Smooth muscle cell (in vitro differentiated cells): ENCODE results near the gene MAD2L2. TPM values are rescaled to one million over a fixed set of nuclear protein-coding genes. Genes with fewer than 3 reads are reported as not detected.
A peak's percentile ranks its signal among the peaks of the same experiment; 100 is the strongest.
"Not testable (repeated sequence)": the region's sequence is repeated elsewhere in the genome, so short reads cannot be mapped to it uniquely, and the experiment has no call there.

Experiments used
- DNase-seq: peaks from one replicate; lab custom pipeline; 2025; ENCODE audit not compliant: unreplicated experiment; lab: John Stamatoyannopoulos, UW
- H2AFZ ChIP-seq: fragments of 200-600 bp; sonication (generic); 2 replicates; pipeline ENCODE4 v1.6.0; 2016; ENCODE audit warnings: antibody characterized with exemption, low read depth, mild to moderate bottlenecking
- H3F3A ChIP-seq: fragments of 200-600 bp; sonication (generic); 2 replicates; pipeline ENCODE4 v1.6.0; 2017; ENCODE audit warnings: antibody characterized with exemption, low read depth
- H3K27ac ChIP-seq: fragments of 200-600 bp; sonication (generic); 2 replicates; pipeline ENCODE4 v1.5.1; 2016; ENCODE audit warnings: low read depth, mild to moderate bottlenecking
- H3K27me3 ChIP-seq: fragments of 200-600 bp; sonication (generic); 2 replicates; pipeline ENCODE4 v1.6.1; 2016; ENCODE audit warnings: low read depth, mild to moderate bottlenecking
- H3K36me3 ChIP-seq: fragments of 200-600 bp; sonication (generic); 2 replicates; pipeline ENCODE4 v1.5.1; 2016; ENCODE audit warnings: low read depth
- H3K4me1 ChIP-seq: fragments of 200-600 bp; sonication (generic); 2 replicates; pipeline ENCODE4 v1.5.1; 2016; ENCODE audit warnings: low read depth
- H3K4me2 ChIP-seq: fragments of 200-600 bp; sonication (generic); 2 replicates; pipeline ENCODE4 v1.6.0; 2016; ENCODE audit warnings: mild to moderate bottlenecking
- H3K4me3 ChIP-seq: fragments of 200-600 bp; sonication (generic); 2 replicates; pipeline ENCODE4 v1.5.1; 2016; ENCODE audit warnings: mild to moderate bottlenecking
- H3K79me2 ChIP-seq: fragments of 200-600 bp; sonication (generic); 2 replicates; pipeline ENCODE4 v1.6.0; 2016; ENCODE audit warnings: low read depth, mild to moderate bottlenecking
- H3K9ac ChIP-seq: fragments of 200-600 bp; sonication (generic); 2 replicates; pipeline ENCODE4 v1.6.0; 2016; ENCODE audit warnings: low read depth
- H3K9me3 ChIP-seq: fragments of 200-600 bp; sonication (generic); replicated peaks from 2 replicates; pipeline ENCODE4 v1.5.1; 2016; ENCODE audit warnings: low read depth
- H4K20me1 ChIP-seq: fragments of 200-600 bp; sonication (generic); 2 replicates; pipeline ENCODE4 v1.6.0; 2016; ENCODE audit warnings: low read depth
- CTCF ChIP-seq: fragments of 200-600 bp; sonication (generic); IDR thresholded peaks from 2 replicates; pipeline ENCODE4 v1.5.1; 2017; ENCODE audit warnings: borderline replicate concordance, mild to moderate bottlenecking, antibody characterized with exemption; ENCODE audit not compliant: insufficient read depth, poor library complexity, severe bottlenecking
- WGBS: methylation state at CpG from one replicate; pipeline ENCODE4 v1.1.7; 2016; ENCODE audit warnings: low lambda C conversion rate; 5-methylcytosine and 5-hydroxymethylcytosine counted together
- polyA plus RNA-seq: library from polyadenylated mRNA; unstranded; fragments of >200 nt; fragmentation: Nextera tagmentation; extraction: Ambion mirVana; gene quantifications from 2 replicates; pipeline ENCODE4 v1.2.1, GENCODE V29; 2016
- total RNA-seq: library from RNA; depleted of rRNA; stranded (reverse); fragments of >200 nt; gene quantifications from 2 replicates; pipeline ENCODE4 v1.2.3, GENCODE V29; 2014

Gene MAD2L2
- total and polyA plus RNA-seq, 2 experiments from 2014 or later: 46.0 to 87.4 TPM

- Histone ChIP-seq H3K27me3 (peaks cover 16% of the 10 kb centered on the region), H3K27ac (no peak overlapping the region), H3K79me2 (no peaks in the 10 kb centered on the region), H3F3A (no peaks in the 10 kb centered on the region), H3K4me3 (no peak overlapping the region), H3K9me3 (no peaks in the 10 kb centered on the region), H3K4me1 (no peaks in the 10 kb centered on the region), H3K9ac (no peak overlapping the region), H2AFZ (no peak overlapping the region), H3K36me3 (no peaks in the 10 kb centered on the region), H4K20me1 (no peaks in the 10 kb centered on the region), H3K4me2 (no peak overlapping the region)
- peak; percentile 81 for TF ChIP-seq CTCF
- 36% methylated on average over 8 of the region's 8 CpGs for WGBS
- peak; percentile 28 for DNase-seq
Measured at GRCh38 chr1:11645670-11646265, 35.2 kb downstream of the MAD2L2 start.

GRCh38 chr1:11645270-11645669, 35.7 kb downstream of the MAD2L2 start:
- Histone ChIP-seq H3K4me3 (no peak overlapping the region), H3K9me3 (no peaks in the 10 kb centered on the region), H3K4me2 (no peak overlapping the region), H3K79me2 (no peaks in the 10 kb centered on the region), H3K9ac (no peak overlapping the region), H3K36me3 (no peaks in the 10 kb centered on the region), H3K27ac (no peak overlapping the region), H3F3A (no peaks in the 10 kb centered on the region), H4K20me1 (no peaks in the 10 kb centered on the region), H3K27me3 (peaks cover 14% of the 10 kb centered on the region), H3K4me1 (no peaks in the 10 kb centered on the region), H2AFZ (no peak overlapping the region)
- no peak for DNase-seq
- TF ChIP-seq CTCF: no peak
- WGBS: 93% methylated on average over 5 of the region's 5 CpGs

GRCh38 chr1:11643782-11644181, 37.2 kb downstream of the MAD2L2 start:
- no peak for DNase-seq
- H3K4me1 ChIP-seq: no peaks in the 10 kb centered on the region
- TF ChIP-seq CTCF: no peak
- H3K36me3 ChIP-seq: no peaks in the 10 kb centered on the region
- H3K9ac ChIP-seq: no peak overlapping the region
- H3K4me3 ChIP-seq: no peak overlapping the region
- no peak overlapping the region for H2AFZ ChIP-seq
- H4K20me1 ChIP-seq: no peaks in the 10 kb centered on the region
- H3K4me2 ChIP-seq: no peak overlapping the region
- no peak overlapping the region for H3K27ac ChIP-seq
- no peaks in the 10 kb centered on the region for H3K9me3 ChIP-seq
- no peaks in the 10 kb centered on the region for H3K79me2 ChIP-seq
- no peaks in the 10 kb centered on the region for H3F3A ChIP-seq
- H3K27me3 ChIP-seq: no peaks in the 10 kb centered on the region
- WGBS: 84% methylated on average over 5 of the region's 5 CpGs

- H3K9me3 ChIP-seq, H3K27ac ChIP-seq, H3K9ac ChIP-seq, H2AFZ ChIP-seq, H3F3A ChIP-seq, H3K36me3 ChIP-seq, H3K4me3 ChIP-seq, H3K79me2 ChIP-seq, H3K4me1 ChIP-seq, H4K20me1 ChIP-seq, H3K27me3 ChIP-seq, H3K4me2 ChIP-seq: not testable (repeated sequence)
- peak; percentile 8 for DNase-seq
- WGBS: 58% methylated on average over 18 of the region's 18 CpGs
- peak; percentile 97 for TF ChIP-seq CTCF
Measured at GRCh38 chr1:11642418-11643017, 38.4 kb downstream of the MAD2L2 start.
